Muscle of leg (tissue), 11 donors: Measurements from ENCODE around the gene FAM184B. TPM values are rescaled to one million over a fixed set of nuclear protein-coding genes. Genes with fewer than 3 reads are reported as not detected.

Source experiments
- DNase-seq: peaks from one replicate; pipeline ENCODE4 v3.0.0; 2013
- H3K27ac ChIP-seq: one replicate; pipeline ENCODE4 v1.5.1; 2013; ENCODE audit warnings: mild to moderate bottlenecking, low read length, control low read depth
- H3K27me3 ChIP-seq: one replicate; pipeline ENCODE4 v1.6.1; 2013; ENCODE audit warnings: low read length; ENCODE audit not compliant: control insufficient read depth, insufficient read depth
- H3K36me3 ChIP-seq: one replicate; pipeline ENCODE4 v1.6.1; 2013; ENCODE audit warnings: low read length; ENCODE audit not compliant: control insufficient read depth, insufficient read depth
- H3K4me1 ChIP-seq: one replicate; pipeline ENCODE4 v1.6.1; 2013; ENCODE audit warnings: low read length; ENCODE audit not compliant: control insufficient read depth, insufficient read depth
- H3K4me3 ChIP-seq: one replicate; pipeline ENCODE4 v1.5.1; 2013; ENCODE audit warnings: low read length, control low read depth
- H3K9me3 ChIP-seq: replicated peaks from 2 replicates; pipeline ENCODE4 v1.6.1; 2013; ENCODE audit warnings: low read depth, low read length; ENCODE audit not compliant: control insufficient read depth
- WGBS: methylation state at CpG from one replicate; pipeline ENCODE4 v1.1.5; 2013; ENCODE audit warnings: missing lambda C conversion rate; ENCODE audit not compliant: insufficient coverage; 5-methylcytosine and 5-hydroxymethylcytosine counted together
- polyA plus RNA-seq, 8 donors: library from polyadenylated mRNA; unstranded; fragments of 120-200 nt; gene quantifications; one replicate each; pipeline versions ENCODE4 v1.2.1 to v1.2.3, GENCODE V29; 2013; ENCODE audit warnings: inconsistent platforms in 1 of 8, low replicate concordance in 1 of 8; ENCODE audit not compliant: insufficient read length in 8 of 8, insufficient read depth in 1 of 8
- total RNA-seq: library from RNA; stranded (reverse); fragments of 120-200 nt; gene quantifications from one replicate; pipeline ENCODE4 v1.2.4, GENCODE V29; 2013

The FAM184B gene
- total and polyA plus RNA-seq, 9 donors: 1.1 to 6.4 (median 4.1) TPM

GRCh38 chr4:17708992-17709762, 72.2 kb downstream of the FAM184B start:
- Histone ChIP-seq H3K27ac (no peak overlapping the region), H3K36me3 (no peaks in the 10 kb centered on the region), H3K4me3 (no peak overlapping the region), H3K27me3 (peaks cover 2% of the 10 kb centered on the region), H3K4me1 (no peaks in the 10 kb centered on the region), H3K9me3 (no peaks in the 10 kb centered on the region)
- WGBS: 61% methylated on average over 36 of the region's 36 CpGs
- DNase-seq: no peak

- peaks cover 2% of the 10 kb centered on the region for H3K27me3 ChIP-seq
- no peaks in the 10 kb centered on the region for H3K36me3 ChIP-seq
- 33% methylated on average over 1 of the region's 2 CpGs for WGBS
- H3K4me3 ChIP-seq: no peak overlapping the region
- no peak for DNase-seq
- no peaks in the 10 kb centered on the region for H3K9me3 ChIP-seq
- no peaks in the 10 kb centered on the region for H3K4me1 ChIP-seq
- H3K27ac ChIP-seq: no peak overlapping the region
Measured at GRCh38 chr4:17707671-17708070, 73.8 kb downstream of the FAM184B start.

- WGBS: no CpG with 5 or more reads among the region's 2 CpGs
- Histone ChIP-seq H3K4me3 (no peak overlapping the region), H3K36me3 (no peaks in the 10 kb centered on the region), H3K27ac (no peak overlapping the region), H3K27me3 (peaks cover 2% of the 10 kb centered on the region), H3K9me3 (no peaks in the 10 kb centered on the region), H3K4me1 (no peaks in the 10 kb centered on the region)
- DNase-seq: no peak
Measured at GRCh38 chr4:17705107-17705506, 76.3 kb downstream of the FAM184B start.

- WGBS: 83% methylated on average over 5 of the region's 6 CpGs
- no peak overlapping the region for H3K4me3 ChIP-seq
Measured at GRCh38 chr4:17704020-17704650, 77.3 kb downstream of the FAM184B start.

GRCh38 chr4:17702641-17703040, 78.8 kb downstream of the FAM184B start:
- Histone ChIP-seq H3K27me3 (no peaks in the 10 kb centered on the region), H3K4me3 (no peak overlapping the region), H3K36me3 (no peaks in the 10 kb centered on the region), H3K27ac (no peak overlapping the region), H3K9me3 (no peaks in the 10 kb centered on the region), H3K4me1 (no peaks in the 10 kb centered on the region)
- 63% methylated on average over 3 of the region's 5 CpGs for WGBS
- no peak for DNase-seq

More at GRCh38 chr4:17704020-17704650, 77.3 kb downstream of the FAM184B start:
- Histone ChIP-seq H3K27me3 (peaks cover 2% of the 10 kb centered on the region), H3K9me3 (no peaks in the 10 kb centered on the region), H3K4me1 (no peaks in the 10 kb centered on the region), H3K27ac (no peak overlapping the region), H3K36me3 (no peaks in the 10 kb centered on the region)
- DNase-seq: no peak

- H3K4me1 ChIP-seq: no peaks in the 10 kb centered on the region
- no peaks in the 10 kb centered on the region for H3K9me3 ChIP-seq
- no peak overlapping the region for H3K4me3 ChIP-seq
- DNase-seq: no peak
- H3K27me3 ChIP-seq: no peaks in the 10 kb centered on the region
- no peaks in the 10 kb centered on the region for H3K36me3 ChIP-seq
- H3K27ac ChIP-seq: no peak overlapping the region
- 90% methylated on average over 2 of the region's 4 CpGs for WGBS
Measured at GRCh38 chr4:17701882-17702281, 79.5 kb downstream of the FAM184B start.

GRCh38 chr4:17701138-17701839, 80.1 kb downstream of the FAM184B start:
- H3K27me3 ChIP-seq: no peaks in the 10 kb centered on the region
- H3K4me1 ChIP-seq: no peaks in the 10 kb centered on the region
- no peaks in the 10 kb centered on the region for H3K36me3 ChIP-seq
- WGBS: 82% methylated on average over 4 of the region's 8 CpGs
- H3K4me3 ChIP-seq: no peak overlapping the region
- no peak overlapping the region for H3K27ac ChIP-seq
- no peak for DNase-seq
- H3K9me3 ChIP-seq: no peaks in the 10 kb centered on the region

GRCh38 chr4:17699380-17699779, 82.0 kb downstream of the FAM184B start:
- WGBS: no CpG with 5 or more reads among the region's 2 CpGs
- no peaks in the 10 kb centered on the region for H3K9me3 ChIP-seq
- no peak for DNase-seq
- no peak overlapping the region for H3K27ac ChIP-seq
- H3K27me3 ChIP-seq: no peaks in the 10 kb centered on the region
- no peaks in the 10 kb centered on the region for H3K4me1 ChIP-seq
- no peaks in the 10 kb centered on the region for H3K36me3 ChIP-seq
- H3K4me3 ChIP-seq: no peak overlapping the region

- H3K36me3 ChIP-seq: no peaks in the 10 kb centered on the region
- H3K27ac ChIP-seq: no peak overlapping the region
- H3K9me3 ChIP-seq: no peaks in the 10 kb centered on the region
- no peak for DNase-seq
- H3K4me3 ChIP-seq: no peak overlapping the region
- no peaks in the 10 kb centered on the region for H3K4me1 ChIP-seq
- H3K27me3 ChIP-seq: no peaks in the 10 kb centered on the region
- WGBS: no CpG with 5 or more reads among the region's 4 CpGs
Measured at GRCh38 chr4:17698116-17698515, 83.3 kb downstream of the FAM184B start.

GRCh38 chr4:17695341-17695740, 86.1 kb downstream of the FAM184B start:
- H3K4me3 ChIP-seq: no peak overlapping the region
- no peaks in the 10 kb centered on the region for H3K9me3 ChIP-seq
- 84% methylated on average over 2 of the region's 3 CpGs for WGBS
- no peaks in the 10 kb centered on the region for H3K36me3 ChIP-seq
- H3K4me1 ChIP-seq: no peaks in the 10 kb centered on the region
- no peaks in the 10 kb centered on the region for H3K27me3 ChIP-seq
- no peak overlapping the region for H3K27ac ChIP-seq
- no peak for DNase-seq
